NCI-H446 (cell line): ENCODE measurements around the gene PLCB1.

ENCODE experiments used
- DNase-seq, 2 experiments: peaks; one replicate each; lab custom pipeline; 2025; lab: John Stamatoyannopoulos, UW

The PLCB1 gene

DNA sequence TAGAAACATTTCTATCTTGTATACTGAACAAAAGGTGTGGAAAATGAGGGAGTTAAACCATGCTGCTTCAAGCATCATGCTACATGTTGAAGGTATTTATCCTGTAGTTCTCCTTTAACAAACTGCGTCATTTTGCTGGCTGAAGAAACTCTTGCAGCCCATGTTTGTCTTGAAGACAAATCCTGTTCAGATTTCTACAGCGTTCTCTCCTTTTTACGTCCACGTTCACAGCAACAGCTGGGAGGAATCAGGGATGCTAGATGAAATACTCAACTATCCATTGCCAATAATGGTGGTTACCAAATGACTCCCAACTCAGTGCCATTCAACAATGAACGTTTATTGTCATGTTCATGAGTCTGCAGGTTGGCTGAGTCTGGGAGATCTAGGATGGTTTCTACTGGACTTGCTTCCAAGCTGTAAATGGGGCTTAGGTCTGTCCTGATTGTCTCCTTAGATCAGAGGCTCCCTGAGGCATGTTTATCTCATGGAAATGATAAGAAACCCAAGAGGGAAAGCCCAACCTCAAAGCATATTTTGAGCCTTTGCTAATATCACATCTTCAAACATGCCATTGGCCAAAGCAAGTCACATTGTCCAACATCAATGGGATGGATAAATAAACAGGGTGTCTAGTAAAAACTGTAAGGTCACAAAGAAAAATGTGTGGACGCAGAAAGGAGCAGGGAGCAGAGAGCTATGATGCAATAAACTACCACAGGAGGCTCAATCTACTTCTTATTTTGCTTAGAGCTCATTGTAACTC, 2.7 kb upstream of the PLCB1 start:
- no peak for DNase-seq

DNA sequence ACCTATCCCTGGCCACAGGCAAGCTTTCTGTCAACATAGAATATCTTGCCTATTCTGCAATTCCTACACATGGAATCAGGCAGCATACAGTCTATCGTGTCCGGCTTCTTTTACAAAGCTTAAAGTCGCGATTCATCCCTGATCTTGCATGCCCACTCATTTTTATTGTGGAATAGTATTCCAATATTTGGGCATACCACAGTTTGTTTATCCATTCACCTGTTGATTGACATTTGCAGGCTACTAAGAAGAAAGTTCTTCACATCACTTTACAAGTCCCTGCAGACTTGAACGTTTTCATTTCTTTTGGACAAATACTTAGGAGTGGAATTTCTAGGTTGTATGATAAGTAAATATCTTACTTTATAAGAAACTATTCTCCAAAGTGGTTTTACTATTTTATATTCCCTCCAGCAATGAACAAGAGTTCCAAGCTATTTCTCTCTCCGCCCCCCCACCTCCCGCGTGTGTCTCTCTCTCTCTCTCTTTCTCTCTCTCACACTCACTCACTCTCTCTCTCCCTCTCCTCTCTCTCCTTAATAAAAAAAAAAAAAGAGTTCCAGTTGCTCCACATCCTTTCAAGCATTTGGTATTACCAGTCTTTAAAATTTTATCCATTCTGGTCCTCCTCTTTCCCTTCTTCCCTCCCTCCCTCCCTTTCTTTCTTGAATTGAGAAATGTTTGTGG, 1.1 kb upstream of the PLCB1 start:
- no peak for DNase-seq

DNA sequence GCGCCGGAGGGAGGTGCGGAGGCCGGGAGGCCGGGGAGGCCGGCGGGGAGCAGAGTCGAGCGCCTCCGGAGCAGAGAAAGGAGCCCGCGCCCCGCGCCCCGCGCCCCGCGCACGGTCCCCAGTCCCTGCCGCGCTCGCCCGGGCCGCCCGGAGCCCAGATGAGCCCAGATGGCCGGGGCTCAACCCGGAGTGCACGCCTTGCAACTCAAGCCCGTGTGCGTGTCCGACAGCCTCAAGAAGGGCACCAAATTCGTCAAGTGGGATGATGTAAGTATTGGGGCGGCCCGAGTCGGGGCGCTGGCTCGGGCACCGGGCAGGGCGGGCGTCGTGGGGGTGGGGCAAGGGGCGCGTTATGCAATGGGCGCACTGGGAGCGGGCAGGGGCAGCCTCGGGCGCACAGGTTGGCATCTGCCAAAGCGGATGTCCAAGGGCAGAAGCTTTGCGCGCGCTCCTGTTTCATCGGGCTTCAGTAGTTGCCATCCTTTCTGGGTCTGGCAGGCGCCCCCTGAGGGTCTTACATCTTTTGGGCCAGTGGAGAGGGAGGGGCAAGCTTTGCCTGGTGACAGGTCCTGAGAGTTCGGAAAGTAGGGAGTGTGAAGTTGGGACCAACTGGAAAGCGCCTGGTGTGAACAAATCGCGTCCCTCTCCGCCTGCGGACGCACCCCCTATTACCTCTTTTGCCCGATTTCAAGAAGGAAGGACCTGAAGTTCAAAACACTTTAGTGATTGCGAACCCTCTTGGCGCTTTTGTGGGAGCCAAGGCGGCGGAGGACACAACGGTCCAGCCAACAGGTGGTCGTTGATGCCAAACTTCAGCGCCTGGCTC, 631 bp downstream of the PLCB1 start:
- DNase-seq, result peak in 1 of 2 experiments; percentile 55

DNA sequence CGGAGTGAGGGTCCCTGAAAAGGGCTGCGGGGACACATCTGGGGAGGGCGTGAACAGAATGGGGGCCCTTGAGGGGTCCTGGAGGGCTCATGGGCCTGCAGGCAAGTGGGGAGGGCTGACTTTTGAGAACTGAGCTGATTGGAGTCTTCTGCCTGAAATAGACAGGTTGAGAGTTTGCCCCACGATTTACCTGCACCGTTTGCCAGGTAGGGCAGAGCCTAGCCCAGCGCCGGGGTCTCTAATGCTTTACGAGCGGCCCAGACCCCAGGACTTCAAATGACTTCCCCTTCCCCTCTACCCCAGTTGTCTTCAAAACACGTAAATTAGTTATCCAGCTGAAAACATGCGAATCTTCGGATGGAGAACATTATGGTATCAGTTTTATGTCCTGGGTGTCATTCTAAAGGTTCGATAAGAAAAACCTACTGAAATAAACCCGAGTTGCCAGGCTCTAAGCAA, 1.3 kb downstream of the PLCB1 start:
- no peak for DNase-seq

DNA sequence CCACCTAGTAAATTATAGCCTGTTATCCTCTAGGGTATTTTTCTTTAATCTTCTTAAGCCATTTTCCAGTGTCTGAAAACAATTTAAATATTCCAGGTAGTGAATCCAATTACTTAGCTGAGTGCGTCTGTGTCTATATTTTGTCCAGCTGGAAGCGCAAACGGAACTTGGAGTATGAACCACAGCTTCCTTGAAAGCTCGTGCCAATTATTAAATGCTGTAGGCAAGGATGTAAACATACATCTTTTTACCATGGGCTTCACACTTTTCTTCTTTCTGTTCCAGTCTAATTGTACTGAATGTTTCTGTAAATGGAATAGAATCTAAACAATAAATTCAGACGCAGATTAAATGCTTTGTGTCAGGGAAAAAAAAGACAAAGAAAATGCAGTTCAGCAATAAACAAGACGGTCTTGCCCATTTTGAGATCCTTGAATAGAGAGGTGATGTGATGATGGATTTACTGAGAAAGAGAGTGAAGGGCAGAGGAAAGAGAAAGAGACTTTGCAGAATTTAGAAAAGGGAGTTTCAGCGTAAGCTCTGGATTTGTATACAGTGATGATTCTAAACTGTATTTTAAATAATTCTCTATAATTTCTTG, 1.9 kb downstream of the PLCB1 start:
- DNase-seq, result peak in 1 of 2 experiments; percentile 30

DNA sequence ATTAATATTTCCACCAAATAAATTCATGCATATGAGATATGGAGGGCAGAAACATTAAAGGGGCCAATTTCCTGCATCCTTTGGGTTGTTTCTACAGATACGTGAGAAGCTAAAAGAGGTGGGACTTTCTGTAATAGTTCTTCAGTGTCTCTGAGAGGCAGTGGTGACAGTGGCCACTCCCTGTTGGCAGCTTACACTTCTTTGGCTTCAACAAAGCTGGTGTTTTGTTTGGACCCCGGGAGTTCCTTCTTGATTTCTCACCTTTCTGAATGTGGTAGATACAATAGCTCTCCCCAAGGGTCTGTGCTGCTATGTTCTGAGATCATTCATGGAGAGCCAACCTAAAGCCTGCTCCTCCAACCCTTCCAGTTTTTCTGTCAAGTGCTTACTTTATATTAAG, 7.8 kb downstream of the PLCB1 start:
- DNase-seq, result no peak

DNA sequence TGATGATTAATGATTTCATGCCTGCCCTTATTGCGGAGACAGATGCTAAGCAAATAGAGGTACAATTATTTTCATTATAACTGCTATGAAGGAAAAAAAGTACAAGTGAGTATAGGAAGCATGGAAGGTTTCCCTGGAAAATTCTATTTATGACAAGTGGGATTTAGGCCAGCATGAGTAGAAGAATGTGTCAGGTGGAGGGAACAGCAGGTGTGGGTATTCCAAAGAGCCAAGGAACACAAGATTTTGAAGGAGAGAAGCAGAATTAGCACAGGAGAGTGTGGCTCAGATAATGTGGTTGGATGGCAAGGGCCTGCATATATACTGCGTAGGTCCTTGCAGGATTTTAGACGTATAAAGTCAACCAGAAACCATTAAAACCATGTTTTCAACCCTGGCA, 11.4 kb downstream of the PLCB1 start:
- peak in 1 of 2 experiments; percentile 6 for DNase-seq

DNA sequence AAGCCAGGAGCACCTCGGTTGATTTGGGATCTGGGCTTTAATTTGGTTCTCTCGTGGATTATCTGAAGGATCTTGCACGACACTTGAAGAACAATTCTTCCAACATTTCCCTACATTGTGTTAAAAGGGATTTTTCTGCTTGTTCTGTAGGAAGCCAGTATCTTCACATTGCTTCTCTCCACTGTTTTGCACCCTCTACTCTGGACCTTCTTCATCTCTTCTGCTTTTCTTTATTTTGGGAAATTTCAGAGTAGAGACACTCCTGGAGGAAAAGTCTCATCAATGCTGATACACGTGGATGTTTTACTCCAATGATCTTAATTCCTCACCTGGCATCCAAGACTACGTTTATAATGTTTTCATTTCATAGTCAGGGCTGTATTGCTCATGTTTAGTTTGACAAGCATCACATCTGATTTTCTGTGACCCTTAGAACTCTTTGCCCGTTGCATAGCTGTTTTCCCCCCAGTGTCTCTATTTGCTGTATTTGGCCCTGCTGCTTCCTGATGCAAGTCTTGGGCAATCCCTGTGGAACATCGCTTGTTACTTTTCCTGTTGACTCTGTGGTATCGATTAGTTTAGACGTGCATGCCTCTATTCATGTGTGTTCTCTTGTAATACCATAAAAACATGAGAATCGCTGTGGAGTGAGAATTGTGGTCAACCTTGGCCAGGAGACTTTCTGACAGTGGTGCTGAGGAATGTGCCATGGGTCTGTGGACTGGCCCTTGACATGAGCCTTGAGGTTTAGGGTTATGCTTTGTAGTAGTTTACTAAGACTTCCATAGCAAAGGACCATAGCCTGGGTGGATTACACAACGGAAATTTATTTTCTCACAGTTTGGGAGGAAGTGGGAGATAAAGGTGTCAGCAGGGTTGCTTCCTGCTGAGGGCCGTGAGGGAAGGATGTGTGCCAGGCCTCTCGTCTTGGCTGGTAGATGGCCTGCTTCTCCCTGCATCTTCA, 12.5 kb downstream of the PLCB1 start:
- DNase-seq, result no peak

DNA sequence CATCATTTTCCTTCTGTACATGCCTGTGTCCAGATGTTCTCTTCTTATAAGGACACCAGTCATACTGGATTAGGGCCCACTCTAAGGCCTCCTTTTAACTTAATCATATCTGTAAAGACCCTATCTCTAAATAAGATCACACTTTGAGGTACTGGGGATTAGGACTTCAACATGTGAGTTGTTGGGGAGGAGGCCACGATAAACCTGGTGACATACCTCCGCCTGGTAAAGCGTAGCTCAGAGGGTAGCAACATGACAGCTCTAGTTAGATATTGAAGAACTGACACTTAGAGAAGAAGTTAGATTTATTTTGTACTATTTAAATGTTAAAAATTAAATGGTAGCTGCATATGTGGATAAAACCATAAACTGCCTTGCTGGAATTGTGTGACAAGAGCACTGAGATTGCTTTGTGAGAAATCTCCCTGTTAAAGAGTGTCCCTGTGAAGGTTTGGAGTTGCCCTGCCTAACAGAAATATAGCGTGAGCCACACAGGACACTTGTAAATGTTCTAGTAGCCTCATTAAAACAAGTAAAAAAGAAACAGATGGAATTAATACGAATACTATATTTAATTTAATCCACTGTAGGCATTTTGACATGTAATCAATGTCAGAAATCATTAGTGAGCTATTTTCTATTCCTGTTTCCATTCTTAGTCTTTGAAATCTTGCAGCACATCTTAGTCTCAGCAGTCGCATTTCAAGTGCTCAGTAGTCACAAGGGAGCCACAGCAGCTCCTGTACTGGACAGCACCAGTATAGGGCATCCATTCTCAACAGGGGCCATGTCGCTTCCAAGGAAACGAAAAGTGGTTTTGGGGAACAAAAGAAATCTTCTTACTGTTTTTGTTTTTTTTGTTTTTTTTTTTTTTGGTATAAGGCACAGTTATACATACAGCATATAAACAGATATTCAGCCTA, 13.4 kb downstream of the PLCB1 start:
- no peak for DNase-seq

DNA sequence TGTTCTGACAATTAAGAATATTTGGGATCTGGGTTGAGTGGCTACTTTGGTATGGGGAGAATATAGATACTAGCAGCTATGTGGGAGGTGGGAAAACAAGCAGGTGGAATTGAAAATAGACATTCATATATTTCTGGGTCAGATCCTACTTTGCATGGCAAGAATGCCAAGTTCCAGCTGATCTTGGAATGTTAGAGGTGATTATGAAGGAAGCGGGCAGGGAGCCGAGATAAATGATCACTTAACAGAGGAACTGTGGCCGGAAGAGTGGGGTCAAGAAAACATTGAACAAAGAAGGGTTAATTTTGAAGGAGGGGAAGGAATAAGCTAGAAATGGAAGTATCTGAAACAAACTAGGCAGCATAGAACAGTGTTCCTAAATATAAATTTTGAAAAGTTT, 15.4 kb downstream of the PLCB1 start:
- DNase-seq, result no peak

DNA sequence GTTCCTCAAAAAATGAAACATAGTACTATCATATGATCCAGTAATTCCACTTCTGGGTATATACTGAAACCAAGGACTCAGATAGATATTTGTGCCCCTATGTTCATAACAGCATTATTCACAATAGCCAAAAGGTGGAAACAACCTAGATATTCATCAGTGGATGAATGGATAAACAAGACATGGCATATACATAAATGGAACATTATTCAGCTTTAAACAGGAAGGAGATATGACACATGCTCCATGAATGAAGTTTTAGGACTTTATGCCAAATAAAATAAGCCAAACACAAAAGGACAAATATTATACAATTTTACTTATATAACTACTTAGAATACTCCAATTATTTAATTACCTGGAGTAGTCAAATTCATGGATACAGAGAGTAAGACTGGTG, 16.4 kb downstream of the PLCB1 start:
- DNase-seq, result no peak

DNA sequence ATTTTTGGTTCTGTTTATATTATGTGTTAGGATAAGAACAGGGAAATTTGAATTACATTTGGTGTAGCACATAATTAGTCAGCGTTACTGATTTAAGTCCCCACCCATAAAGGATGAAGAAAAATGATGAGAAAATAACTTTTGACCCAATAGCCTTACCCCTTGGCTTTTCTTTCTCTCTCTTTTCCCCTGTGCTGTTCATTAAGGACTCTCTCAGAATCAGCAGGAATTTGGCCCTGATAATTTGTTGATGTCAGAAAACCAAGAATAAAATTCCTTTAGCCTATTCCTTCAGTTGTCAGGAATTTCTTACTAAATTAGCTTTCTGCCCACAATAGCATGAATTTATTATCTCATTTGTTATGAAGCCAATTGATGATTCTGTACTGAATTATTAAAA, 18.5 kb downstream of the PLCB1 start:
- DNase-seq, result no peak

DNA sequence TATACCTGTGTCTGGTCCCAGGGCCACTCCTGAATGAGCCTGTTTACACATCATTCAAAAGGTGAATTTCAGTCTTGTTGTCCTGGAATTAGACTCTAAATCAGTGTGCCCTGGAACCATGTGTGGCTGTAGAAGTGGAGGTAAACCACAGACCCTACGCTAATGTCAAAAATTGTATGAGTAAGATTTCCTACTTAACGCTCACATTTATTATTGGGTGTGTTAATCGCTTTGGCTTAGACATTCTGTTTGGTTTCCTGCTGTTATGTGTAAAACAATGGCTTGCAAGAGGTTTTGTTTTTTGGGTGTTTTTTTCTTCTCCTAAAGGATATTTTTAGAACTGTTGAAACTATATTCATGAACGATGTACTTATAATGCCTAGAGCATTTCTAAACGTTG, 19.3 kb downstream of the PLCB1 start:
- DNase-seq, result no peak

DNA sequence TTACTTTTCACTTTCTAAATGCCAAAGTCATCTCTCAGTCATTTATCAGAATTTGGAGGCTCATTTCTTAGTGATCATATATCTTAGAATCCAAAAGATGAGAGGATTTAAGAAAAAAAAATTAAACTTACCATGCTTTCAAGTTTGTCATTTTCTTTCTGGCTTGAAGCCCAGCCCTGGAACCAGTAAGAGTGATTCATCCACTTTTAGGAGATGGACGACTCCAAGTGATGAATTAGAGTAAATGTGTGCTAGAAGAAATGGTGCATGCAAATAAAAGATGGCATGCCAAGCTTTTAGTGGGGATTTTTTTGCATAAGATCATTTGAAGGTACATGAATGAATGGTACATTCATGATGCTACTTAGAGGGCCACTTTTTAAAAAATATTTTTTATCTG, 20.1 kb downstream of the PLCB1 start:
- peak; percentile 85 to 89 for DNase-seq

DNA sequence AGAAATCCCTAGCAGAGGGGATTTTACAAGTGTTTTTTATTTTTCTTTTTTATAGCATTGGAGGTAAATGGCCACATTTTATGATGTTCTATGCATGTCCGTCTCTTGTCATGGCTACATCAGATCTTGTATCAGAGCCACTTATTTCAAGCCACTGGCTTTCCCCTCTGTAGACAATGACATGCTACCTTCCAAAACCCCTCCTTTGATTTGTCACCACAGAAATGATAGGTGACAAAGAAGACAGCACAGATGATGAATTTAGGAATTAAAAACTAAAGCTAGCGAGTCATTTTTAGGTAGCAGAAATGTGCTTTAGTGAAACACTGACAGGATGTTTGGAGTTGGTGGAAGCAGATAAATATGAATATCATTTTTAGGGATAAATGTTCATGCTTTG, 20.8 kb downstream of the PLCB1 start:
- DNase-seq, result peak in 1 of 2 experiments; percentile 47

DNA sequence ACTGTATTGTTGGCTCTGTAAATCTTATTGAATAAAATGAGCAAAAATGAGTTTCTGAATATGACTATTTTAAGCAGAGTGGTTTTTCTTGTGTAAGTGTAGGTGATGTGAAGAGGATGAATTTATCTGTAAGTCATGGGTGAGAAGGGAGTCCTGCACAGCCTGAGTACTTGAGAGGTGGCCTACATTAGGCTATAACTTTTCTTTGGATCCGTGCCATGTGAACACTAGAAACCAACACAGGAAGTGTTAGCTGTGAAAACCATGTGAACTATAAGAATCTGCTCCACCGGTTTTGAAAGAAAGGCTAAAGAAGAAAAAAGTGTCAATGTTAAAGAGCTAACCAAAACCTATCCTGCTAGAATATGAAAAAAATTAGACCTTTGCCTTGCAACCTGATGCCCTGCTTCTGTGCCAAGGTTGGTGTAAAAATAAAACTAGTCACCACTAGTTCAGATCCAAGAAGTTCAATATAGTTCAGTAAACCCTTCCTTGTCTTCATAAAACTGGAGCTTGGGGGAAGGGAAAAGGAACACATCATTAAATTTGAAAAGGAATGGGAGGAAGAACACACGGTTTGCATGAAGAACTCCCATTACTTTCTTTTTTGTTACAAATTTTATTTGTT, 21.3 kb downstream of the PLCB1 start:
- DNase-seq, result peak in 1 of 2 experiments; percentile 70

DNA sequence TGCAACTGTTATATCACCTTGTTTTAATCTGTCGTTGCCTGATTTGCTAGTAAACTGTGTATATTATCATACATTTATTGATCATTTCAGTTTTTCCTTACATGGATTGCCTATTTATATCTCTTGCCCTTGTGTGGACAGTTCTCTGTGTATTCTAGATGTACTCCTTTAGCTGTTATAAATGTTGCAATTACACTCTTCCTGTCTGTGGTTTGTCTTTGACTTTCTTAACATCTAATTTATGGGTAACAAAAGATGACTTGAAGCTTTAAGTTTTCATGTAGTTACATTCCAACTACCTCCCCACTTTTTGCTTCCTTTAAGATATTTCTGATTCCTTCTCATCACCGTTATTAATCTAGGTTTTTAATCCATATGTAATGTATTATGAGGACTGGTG, 22.6 kb downstream of the PLCB1 start:
- no peak for DNase-seq

DNA sequence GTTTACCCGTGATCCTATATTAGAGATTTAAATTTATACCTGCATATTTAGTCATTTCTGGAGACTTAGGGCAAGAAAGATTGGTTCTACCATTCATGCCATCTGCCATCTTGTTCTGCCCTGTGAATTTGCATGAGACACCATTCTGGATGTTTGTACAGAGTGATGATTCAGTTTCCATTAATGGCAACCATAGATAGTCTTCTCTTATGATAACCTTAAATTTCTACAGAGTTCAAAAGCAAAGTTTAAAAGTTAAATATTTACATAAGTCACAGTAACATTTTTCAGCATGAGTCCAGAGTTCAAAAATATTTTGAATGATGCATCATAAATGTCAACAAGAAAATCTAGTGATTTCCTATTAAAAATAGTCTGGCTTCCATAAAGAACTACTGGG, 23.2 kb downstream of the PLCB1 start:
- no peak for DNase-seq

DNA sequence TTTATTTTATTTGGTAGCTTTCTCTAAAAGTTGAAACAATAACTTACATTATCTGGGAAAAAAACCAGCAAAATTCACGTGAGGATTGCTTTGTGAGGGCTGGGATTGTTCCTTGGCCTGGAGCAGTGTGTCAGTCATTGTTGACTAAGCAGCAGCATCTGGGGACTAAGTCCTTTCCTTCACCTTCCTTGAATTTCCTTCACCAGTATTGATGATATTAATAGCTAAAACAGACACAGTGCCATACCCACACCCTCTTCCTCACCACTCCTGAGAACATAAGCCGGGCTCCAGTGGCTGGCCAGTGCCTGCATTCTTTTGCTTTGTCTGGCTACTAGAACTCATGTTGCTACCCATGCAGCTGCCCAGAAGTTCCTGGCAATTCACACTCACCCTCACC, 23.7 kb downstream of the PLCB1 start:
- DNase-seq, result no peak
